HG03439 (cell line): ENCODE measurements around the gene SLC4A5.
"Not testable (repeated sequence)": the region's sequence is repeated elsewhere in the genome, so short reads cannot be mapped to it uniquely, and the experiment has no call there.

ENCODE experiments used
- ATAC-seq: cut with Tn5 transposase; IDR thresholded peaks from one replicate; pipeline ENCODE4 v1.9.1; 2021; ENCODE audit warnings: mild to moderate bottlenecking, moderate library complexity; ENCODE audit not compliant: unreplicated experiment

Gene SLC4A5

GRCh38 chr2:74242354-74243071 is 100.7 kb downstream of the SLC4A5 start:
- ATAC-seq, result no peak

GRCh38 chr2:74239346-74239745 is 103.9 kb downstream of the SLC4A5 start:
- no peak for ATAC-seq

- ATAC-seq, result no peak
Observed at GRCh38 chr2:74238879-74239278, 104.3 kb downstream of the SLC4A5 start.

GRCh38 chr2:74235041-74235440 is 108.2 kb downstream of the SLC4A5 start:
- no peak for ATAC-seq

GRCh38 chr2:74233648-74234047 is 109.6 kb downstream of the SLC4A5 start:
- no peak for ATAC-seq

- ATAC-seq, result no peak
Observed at GRCh38 chr2:74232426-74232825, 110.8 kb downstream of the SLC4A5 start.

- ATAC-seq, result not testable (repeated sequence)
Observed at GRCh38 chr2:74229865-74230264, 113.4 kb downstream of the SLC4A5 start.

GRCh38 chr2:74228772-74229171 is 114.4 kb downstream of the SLC4A5 start:
- no peak for ATAC-seq

GRCh38 chr2:74227646-74228045 is 115.6 kb downstream of the SLC4A5 start:
- ATAC-seq, result no peak

- no peak for ATAC-seq
Observed at GRCh38 chr2:74226648-74227213, 116.5 kb downstream of the SLC4A5 start.

GRCh38 chr2:74225698-74226459 is 117.3 kb downstream of the SLC4A5 start:
- no peak for ATAC-seq

GRCh38 chr2:74223941-74224770 is 119.1 kb downstream of the SLC4A5 start:
- no peak for ATAC-seq

- no peak for ATAC-seq
Observed at GRCh38 chr2:74222300-74222650, 120.9 kb downstream of the SLC4A5 start.

GRCh38 chr2:74221604-74222299 is 121.5 kb downstream of the SLC4A5 start:
- no peak for ATAC-seq

GRCh38 chr2:74221091-74221490 is 122.1 kb downstream of the SLC4A5 start:
- ATAC-seq, result no peak

- no peak for ATAC-seq
Observed at GRCh38 chr2:74219846-74220486, 123.2 kb downstream of the SLC4A5 start.

- no peak for ATAC-seq
Observed at GRCh38 chr2:74216642-74217041, 126.6 kb downstream of the SLC4A5 start.

- ATAC-seq, result not testable (repeated sequence)
Observed at GRCh38 chr2:74215771-74216170, 127.4 kb downstream of the SLC4A5 start.

GRCh38 chr2:74212702-74213410 is 130.4 kb downstream of the SLC4A5 start:
- ATAC-seq, result no peak
